ENCODE results near the gene MPND. TPM values are rescaled to one million over a fixed set of nuclear protein-coding genes. Genes with fewer than 3 reads are reported as not detected.

Gene MPND
- total RNA-seq, 1 experiment from 2014 or later = 4.4 TPM

- H3K36me3 ChIP-seq = peaks cover 14% of the 10 kb centered on the region
- H3K27me3 ChIP-seq = no peaks in the 10 kb centered on the region
- DNase-seq = no peak
- H3K9me3 ChIP-seq = no peaks in the 10 kb centered on the region
- no peak overlapping the region for H3K4me3 ChIP-seq
These were observed 53.8 kb downstream of the MPND start for GRCh38 chr19:4396949-4397783.

GRCh38 chr19:4399812-4400134 is 56.4 kb downstream of the MPND start:
- DNase-seq = no peak
- H3K4me3 ChIP-seq = peak overlapping the region; percentile 84
- H3K36me3 ChIP-seq = peaks cover 14% of the 10 kb centered on the region
- no peaks in the 10 kb centered on the region for H3K27me3 ChIP-seq
- no peaks in the 10 kb centered on the region for H3K9me3 ChIP-seq

GRCh38 chr19:4400135-4400936 is 57.0 kb downstream of the MPND start, which contains the start of gene SH3GL1:
SH3GL1 (minus strand) TSS chr19:4400547; CDS start chr19:4400368, 179 bp downstream.
- H3K9me3 ChIP-seq = no peaks in the 10 kb centered on the region
- DNase-seq = peak; percentile 78

GRCh38 chr19:4401769-4402170 is 58.4 kb downstream of the MPND start:
- DNase-seq = no peak
- H3K36me3 ChIP-seq = peaks cover 10% of the 10 kb centered on the region; the same call in 1 of the 2 replicates
- H3K9me3 ChIP-seq = no peaks in the 10 kb centered on the region
- peak overlapping the region; percentile 48 for H3K4me3 ChIP-seq
- no peaks in the 10 kb centered on the region for H3K27me3 ChIP-seq

More at GRCh38 chr19:4400135-4400936, 57.0 kb downstream of the MPND start, which contains the start of gene SH3GL1:
- Histone ChIP-seq H3K4me3 (peak within 1 kb of the TSS; percentile 84), H3K36me3 (peaks cover 12% of the 10 kb centered on the region), H3K27me3 (no peaks in the 10 kb centered on the region)

- peaks cover 10% of the 10 kb centered on the region; the same call in 1 of the 2 replicates for H3K36me3 ChIP-seq
- no peaks in the 10 kb centered on the region for H3K9me3 ChIP-seq
- H3K27me3 ChIP-seq = no peaks in the 10 kb centered on the region
- H3K4me3 ChIP-seq = peak within 1 kb of the TSS; percentile 76
- DNase-seq = peak; percentile 99
These were observed 59.0 kb downstream of the MPND start, which contains the start of gene CHAF1A for GRCh38 chr19:4402171-4403004. CHAF1A (plus strand) TSS chr19:4402640; CDS start chr19:4402763, 123 bp downstream.

- Histone ChIP-seq H3K9me3 (no peaks in the 10 kb centered on the region), H3K27me3 (no peaks in the 10 kb centered on the region), H3K4me3 (peak overlapping the region; percentile 76), H3K36me3 (peaks cover 8% of the 10 kb centered on the region; the same call in 1 of the 2 replicates)
- no peak for DNase-seq
These were observed 59.8 kb downstream of the MPND start for GRCh38 chr19:4403005-4403761.

GRCh38 chr19:4405977-4406376 is 62.6 kb downstream of the MPND start:
- no peak for DNase-seq
- H3K9me3 ChIP-seq = no peaks in the 10 kb centered on the region
- no peak overlapping the region for H3K4me3 ChIP-seq
- H3K27me3 ChIP-seq = no peaks in the 10 kb centered on the region
- H3K36me3 ChIP-seq = peaks cover 9% of the 10 kb centered on the region; the same call in 1 of the 2 replicates

GRCh38 chr19:4406626-4407025 is 63.3 kb downstream of the MPND start:
- Histone ChIP-seq H3K9me3 (no peaks in the 10 kb centered on the region), H3K36me3 (peaks cover 10% of the 10 kb centered on the region), H3K27me3 (no peaks in the 10 kb centered on the region), H3K4me3 (no peak overlapping the region)
- no peak for DNase-seq

- Histone ChIP-seq H3K4me3 (no peak overlapping the region), H3K36me3 (peaks cover 26% of the 10 kb centered on the region), H3K9me3 (no peaks in the 10 kb centered on the region), H3K27me3 (no peaks in the 10 kb centered on the region)
- no peak for DNase-seq
These were observed 66.0 kb downstream of the MPND start for GRCh38 chr19:4409123-4409933.

Other genes starting within 250 kb of the MPND start
- 115 and 216 TPM in 2 replicates for gene MAP2K2, start 219.4 kb upstream of the MPND start, total RNA-seq (2014; rRNA removed; shearing (Covaris generic); ENCODE audit: low replicate concordance)
- not detected in 2 replicates for gene CREB3L3, start 189.9 kb upstream of the MPND start, total RNA-seq (2014; rRNA removed; shearing (Covaris generic); ENCODE audit: low replicate concordance)
- gene SIRT6, start 161.0 kb upstream of the MPND start, total RNA-seq (2014; rRNA removed; shearing (Covaris generic); ENCODE audit: low replicate concordance) = 2.3 and 7.7 TPM in 2 replicates
- 0.13 TPM in 1 of 2 replicates, not detected in the other for gene ANKRD24, start 160.9 kb upstream of the MPND start, total RNA-seq (2014; rRNA removed; shearing (Covaris generic); ENCODE audit: low replicate concordance)
- not detected in 2 replicates for gene EBI3, start 114.0 kb upstream of the MPND start, total RNA-seq (2014; rRNA removed; shearing (Covaris generic); ENCODE audit: low replicate concordance)
- gene YJU2, start 96.5 kb upstream of the MPND start, total RNA-seq (2014; rRNA removed; shearing (Covaris generic); ENCODE audit: low replicate concordance) = 13.6 and 26.1 TPM in 2 replicates
- not detected in 2 replicates for gene SHD, start 64.3 kb upstream of the MPND start, total RNA-seq (2014; rRNA removed; shearing (Covaris generic); ENCODE audit: low replicate concordance)
- not detected in 2 replicates for gene TMIGD2, start 41.2 kb upstream of the MPND start, total RNA-seq (2014; rRNA removed; shearing (Covaris generic); ENCODE audit: low replicate concordance)
- gene FSD1, start 39.0 kb upstream of the MPND start, total RNA-seq (2014; rRNA removed; shearing (Covaris generic); ENCODE audit: low replicate concordance) = not detected in 2 replicates
- not detected in 2 replicates for gene STAP2, start 4.7 kb upstream of the MPND start, total RNA-seq (2014; rRNA removed; shearing (Covaris generic); ENCODE audit: low replicate concordance)
- gene SH3GL1, start 57.0 kb downstream of the MPND start, total RNA-seq (2014; rRNA removed; shearing (Covaris generic); ENCODE audit: low replicate concordance) = 50.5 and 76.0 TPM in 2 replicates
- 24.1 and 24.7 TPM in 2 replicates for gene CHAF1A, start 59.1 kb downstream of the MPND start, total RNA-seq (2014; rRNA removed; shearing (Covaris generic); ENCODE audit: low replicate concordance)
- 58.0 and 107 TPM in 2 replicates for gene UBXN6, start 114.2 kb downstream of the MPND start, total RNA-seq (2014; rRNA removed; shearing (Covaris generic); ENCODE audit: low replicate concordance)
- gene HDGFL2, start 128.7 kb downstream of the MPND start, total RNA-seq (2014; rRNA removed; shearing (Covaris generic); ENCODE audit: low replicate concordance) = 19.5 and 29.8 TPM in 2 replicates
- not detected in 2 replicates for gene PLIN4, start 174.9 kb downstream of the MPND start, total RNA-seq (2014; rRNA removed; shearing (Covaris generic); ENCODE audit: low replicate concordance)
- gene PLIN5, start 191.7 kb downstream of the MPND start, total RNA-seq (2014; rRNA removed; shearing (Covaris generic); ENCODE audit: low replicate concordance) = not detected in 2 replicates
- gene LRG1, start 196.5 kb downstream of the MPND start, total RNA-seq (2014; rRNA removed; shearing (Covaris generic); ENCODE audit: low replicate concordance) = not detected in 2 replicates
- 4.5 and 5.7 TPM in 2 replicates for gene SEMA6B, start 216.1 kb downstream of the MPND start, total RNA-seq (2014; rRNA removed; shearing (Covaris generic); ENCODE audit: low replicate concordance)